ENCODE measurements around the gene USP6NL. TPM values are rescaled to one million over a fixed set of nuclear protein-coding genes. Genes with fewer than 3 reads are reported as not detected.

Gene USP6NL
- total RNA-seq, 1 donor from 2014 or later = 10.3 TPM

- DNase-seq (ENCODE audit: low read depth in 2 of 2) = no peak
These were observed 57.6 kb downstream of the USP6NL start for GRCh38 chr10:11553773-11554381.

- DNase-seq (ENCODE audit: low read depth in 2 of 2) = peak; percentile 54 to 93
These were observed 59.4 kb downstream of the USP6NL start for GRCh38 chr10:11551916-11552602.

GRCh38 chr10:11551104-11551503 lies 60.3 kb downstream of the USP6NL start:
- DNase-seq (ENCODE audit: low read depth in 2 of 2) = no peak

- no peak for DNase-seq (ENCODE audit: low read depth in 2 of 2)
These were observed 62.7 kb downstream of the USP6NL start for GRCh38 chr10:11548768-11549099.

- DNase-seq (ENCODE audit: low read depth in 2 of 2) = no peak
These were observed 63.2 kb downstream of the USP6NL start for GRCh38 chr10:11548065-11548767.

GRCh38 chr10:11546581-11546980 lies 64.9 kb downstream of the USP6NL start:
- no peak for DNase-seq (ENCODE audit: low read depth in 2 of 2)

GRCh38 chr10:11541296-11541695 lies 70.2 kb downstream of the USP6NL start:
- no peak for DNase-seq (ENCODE audit: low read depth in 2 of 2)

- peak in 1 of 2 donors; percentile 31 for DNase-seq (ENCODE audit: low read depth in 2 of 2)
These were observed 72.1 kb downstream of the USP6NL start for GRCh38 chr10:11539191-11539868.

- DNase-seq (ENCODE audit: low read depth in 2 of 2) = no peak
These were observed 72.6 kb downstream of the USP6NL start for GRCh38 chr10:11538834-11539190.

- no peak for DNase-seq (ENCODE audit: low read depth in 2 of 2)
These were observed 75.2 kb downstream of the USP6NL start for GRCh38 chr10:11536228-11536627.

- DNase-seq (ENCODE audit: low read depth in 2 of 2) = no peak
These were observed 76.0 kb downstream of the USP6NL start for GRCh38 chr10:11535346-11535959.

- DNase-seq (ENCODE audit: low read depth in 2 of 2) = no peak
These were observed 78.1 kb downstream of the USP6NL start for GRCh38 chr10:11533328-11533781.

GRCh38 chr10:11532306-11532705 lies 79.1 kb downstream of the USP6NL start:
- DNase-seq (ENCODE audit: low read depth in 2 of 2) = no peak

- DNase-seq (ENCODE audit: low read depth in 2 of 2) = no peak
These were observed 80.6 kb downstream of the USP6NL start for GRCh38 chr10:11530806-11531205.

- no peak for DNase-seq (ENCODE audit: low read depth in 2 of 2)
These were observed 82.1 kb downstream of the USP6NL start for GRCh38 chr10:11529276-11529903.

GRCh38 chr10:11528286-11528685 lies 83.2 kb downstream of the USP6NL start:
- DNase-seq (ENCODE audit: low read depth in 2 of 2) = no peak

GRCh38 chr10:11527691-11528255 lies 83.7 kb downstream of the USP6NL start:
- no peak for DNase-seq (ENCODE audit: low read depth in 2 of 2)

GRCh38 chr10:11527068-11527467 lies 84.4 kb downstream of the USP6NL start:
- DNase-seq (ENCODE audit: low read depth in 2 of 2) = no peak

GRCh38 chr10:11525503-11525902 lies 85.9 kb downstream of the USP6NL start:
- DNase-seq (ENCODE audit: low read depth in 2 of 2) = no peak

GRCh38 chr10:11522821-11523245 lies 88.6 kb downstream of the USP6NL start:
- DNase-seq (ENCODE audit: low read depth in 2 of 2) = no peak

- DNase-seq (ENCODE audit: low read depth in 2 of 2) = no peak
These were observed 89.6 kb downstream of the USP6NL start for GRCh38 chr10:11521860-11522259.

All from dermis microvascular lymphatic vessel endothelial cell (primary cell).